ENCODE results near the gene DNASE1. TPM values are rescaled to one million over a fixed set of nuclear protein-coding genes. Genes with fewer than 3 reads are reported as not detected.

The DNASE1 gene
- total and polyA plus RNA-seq, 9 of the 15 experiments (the other 6 are each of a cell fraction or from before 2014, with no cell fraction given) = 0.53 to 10.1 (median 5.9) TPM

- TF ChIP-seq DEAF1 (CRISPR knock-in tag; IDR thresholded peaks at IDR 0.05) (no peak), DDX20 (tag; IDR thresholded peaks at IDR 0.05; ENCODE audit: low read depth) (no peak), MCM3 (IDR thresholded peaks at IDR 0.05) (no peak), FOS (IDR thresholded peaks at IDR 0.05; ENCODE audit: extremely low read depth, insufficient read length) (no peak), ZNF121 (CRISPR knock-in tag; conservative IDR thresholded peaks at IDR 0.05) (no peak), SNIP1 (IDR thresholded peaks at IDR 0.05; ENCODE audit: low read depth) (no peak), POLR2G (IDR thresholded peaks at IDR 0.05; ENCODE audit: low read depth, low read length) (no peak), JUND (IDR thresholded peaks at IDR 0.05; ENCODE audit: borderline replicate concordance, low read depth, low read length) (peak; percentile 58), JUND (tag; IDR thresholded peaks at IDR 0.05; ENCODE audit: borderline replicate concordance, low read depth, low read length) (no peak; the same call in 2 of the 3 replicates), BCOR (IDR thresholded peaks at IDR 0.05) (no peak), ZNF717 (CRISPR knock-in tag; IDR thresholded peaks at IDR 0.05) (no peak), DPF2 (IDR thresholded peaks at IDR 0.05) (peak; percentile 40; the same call in 1 of the 2 replicates), WHSC1 (IDR thresholded peaks at IDR 0.05; ENCODE audit: low read length) (no peak), HIVEP1 (CRISPR knock-in tag; IDR thresholded peaks at IDR 0.05) (no peak), ZNF124 (CRISPR knock-in tag; IDR thresholded peaks at IDR 0.05) (no peak), ZNF398 (CRISPR knock-in tag; IDR thresholded peaks at IDR 0.05) (no peak), HNRNPK (IDR thresholded peaks at IDR 0.05; ENCODE audit: low read depth, low read length, poor library complexity, severe bottlenecking) (no peak), GTF2B (IDR thresholded peaks at IDR 0.05; ENCODE audit: extremely low read depth, insufficient read length) (no peak), RNF2 (IDR thresholded peaks at IDR 0.05) (no peak), STAT6 (CRISPR knock-in tag; IDR thresholded peaks at IDR 0.05) (no peak), ZNF133 (CRISPR knock-in tag; IDR thresholded peaks at IDR 0.05) (no peak), ZNF668 (CRISPR knock-in tag; IDR thresholded peaks at IDR 0.05) (no peak), CBX1 (IDR thresholded peaks at IDR 0.05; ENCODE audit: low read depth) (no peak), ZNF384 (IDR thresholded peaks at IDR 0.05; ENCODE audit: low read depth, low read length) (peak; percentile 53; the same call in 1 of the 2 replicates), ARID1B (IDR thresholded peaks at IDR 0.05) (peak; percentile 23; the same call in 1 of the 2 replicates), HDAC6 (IDR thresholded peaks at IDR 0.05; ENCODE audit: low read depth, low read length) (no peak), U2AF2 (optimal IDR thresholded peaks at IDR 0.05; ENCODE audit: low read depth, low read length) (no peak)
These were observed 35.7 kb upstream of the DNASE1 start (continued) for GRCh38 chr16:3618769-3619141.
